Upper lobe of left lung (tissue), 4 donors: ENCODE results near the gene CACNA1D.

Source experiments
- POLR2A ChIP-seq, 4 donors: fragments of 450-650 bp; IDR thresholded peaks; one replicate each; pipeline ENCODE4 v1.5.1; 2016 to 2017; ENCODE audit warnings: antibody characterized with exemption in 4 of 4, mild to moderate bottlenecking in 2 of 4
- POLR2AphosphoS5 ChIP-seq, 2 donors: sonication (generic); formaldehyde crosslinking; IDR thresholded peaks; one replicate each; pipeline ENCODE4 v1.5.1; 2017; ENCODE audit warnings: antibody characterized with exemption in 2 of 2

GRCh38 chr3:53718462-53718861, 224.1 kb downstream of the CACNA1D start:
- TF ChIP-seq POLR2AphosphoS5 (IDR thresholded peaks at IDR 0.05) = no peak
- TF ChIP-seq POLR2A (IDR thresholded peaks at IDR 0.05) = no peak
